Spleen (tissue), 11 donors: Measurements from ENCODE around the gene TRMT61A. TPM values are rescaled to one million over a fixed set of nuclear protein-coding genes. Genes with fewer than 3 reads are reported as not detected.

Experiments
- DNase-seq: peaks from one replicate; pipeline ENCODE4 v3.0.0-alpha.2; 2020
- H3K27ac ChIP-seq, 8 donors: fragments of 200-600 bp; sonication (generic) in 7 of 8; 1 replicate in 4 of 8; 2 replicates in 4 of 8; pipeline versions ENCODE4 v1.5.0 to v1.8.0; 2016 to 2021; ENCODE audit warnings: inconsistent platforms in 4 of 8, mild to moderate bottlenecking in 4 of 8, moderate library complexity in 1 of 8
- H3K27me3 ChIP-seq, 7 donors: fragments of 200-600 bp; sonication (generic) in 6 of 7; replicated peaks in 1 of 7; 1 replicate in 4 of 7; 2 replicates in 3 of 7; pipeline versions ENCODE4 v1.5.0 to v1.8.0; 2016 to 2021; ENCODE audit warnings: inconsistent platforms in 3 of 7, mild to moderate bottlenecking in 1 of 7
- H3K36me3 ChIP-seq, 6 donors: fragments of 200-600 bp; sonication (generic) in 5 of 6; 1 replicate in 4 of 6; 2 replicates in 2 of 6; pipeline versions ENCODE4 v1.5.0 to v1.8.0; 2016 to 2021; ENCODE audit warnings: inconsistent platforms in 2 of 6
- H3K4me1 ChIP-seq, 6 donors: fragments of 200-600 bp; sonication (generic) in 5 of 6; 1 replicate in 3 of 6; 2 replicates in 3 of 6; pipeline versions ENCODE4 v1.5.0 to v1.8.0; 2016 to 2021; ENCODE audit warnings: inconsistent platforms in 3 of 6
- H3K4me3 ChIP-seq, 8 donors: fragments of 200-600 bp; sonication (generic) in 7 of 8; 1 replicate in 4 of 8; 2 replicates in 4 of 8; pipeline versions ENCODE4 v1.5.0 to v1.8.0; 2016 to 2021; ENCODE audit warnings: inconsistent platforms in 4 of 8, mild to moderate bottlenecking in 4 of 8, moderate library complexity in 2 of 8
- H3K9me3 ChIP-seq, 8 donors: fragments of 200-600 bp; sonication (generic) in 7 of 8; 1 replicate in 4 of 8; 2 replicates in 4 of 8; pipeline versions ENCODE4 v1.5.0 to v1.8.0; 2016 to 2021; ENCODE audit warnings: inconsistent platforms in 4 of 8
- CTCF ChIP-seq, 11 experiments: fragments of 200-600 bp in 7 of 11; fragments of 450-650 bp in 4 of 11; sonication (generic) in 4 of 11; IDR thresholded peaks in 8 of 11; conservative IDR thresholded peaks in 3 of 11; 1 replicate in 7 of 11; 2 replicates in 4 of 11; pipeline versions ENCODE4 v1.4.0 to v1.8.0; 2016 to 2021; ENCODE audit warnings: antibody characterized with exemption in 11 of 11, inconsistent platforms in 4 of 11, mild to moderate bottlenecking in 1 of 11
- POLR2A ChIP-seq, 3 donors: fragments of 450-650 bp; IDR thresholded peaks; one replicate each; pipeline ENCODE4 v1.5.1; 2017; ENCODE audit warnings: antibody characterized with exemption in 3 of 3, mild to moderate bottlenecking in 1 of 3
- POLR2AphosphoS5 ChIP-seq, 3 donors: sonication (generic); formaldehyde crosslinking; IDR thresholded peaks; one replicate each; pipeline ENCODE4 v1.5.1; 2017; ENCODE audit warnings: antibody characterized with exemption in 3 of 3
- WGBS, 5 donors: extraction: QIAGEN DNeasy Blood & Tissue Kit in 3 of 5; methylation state at CpG; one replicate each; pipeline versions ENCODE4 v1.1.5 to v1.1.7; 2013 to 2018; 5-methylcytosine and 5-hydroxymethylcytosine counted together
- intact Hi-C: fragments of 100-400 bp; cut with DNase I; formaldehyde crosslinking; loops from one replicate; pipeline ENCODE4 v1.15.0; 2023; ENCODE audit warnings: low total_unique reads
- polyA plus RNA-seq, 3 donors: library from polyadenylated mRNA; stranded (reverse); fragments of 200-250 nt; gene quantifications; one replicate each; pipeline ENCODE4 v1.2.1, GENCODE V29; 2013
- small RNA-seq, 4 donors: library from RNA; depleted of rRNA; stranded (forward); fragments of <200 nt; gene quantifications; one replicate each; pipeline ENCODE3, GENCODE V24; 2016
- total RNA-seq, 7 donors: library from RNA; depleted of rRNA in 3 of 7; stranded (reverse); fragments of >200 nt in 3 of 7; fragmentation: NEBNext Ultra II Directional in 4 of 7; extraction: Animal tissue kit (Norgen Biotek cat#: 25700) in 4 of 7; gene quantifications; one replicate each; pipeline versions ENCODE4 v1.1.0 to v1.2.1, GENCODE V29; 2016 to 2021
- donor health status: healthy with polysubstance abuse.
- donor health status: DM: no; HTN: no; CAD: no; lungs with moderate emphysema.
- donor health status: DM: no; HTN: no; CAD: no.
- donor health status: Bipolar disorder and iron deficiency.
- donor health status: healthy.
- donor health status: DM: no; HTN: no; CAD: no.
- donor health status: DM: yes; HTN: yes; CAD: no.

The TRMT61A gene
- total and polyA plus RNA-seq, 10 donors, result 8.0 to 14.2 (median 9.5) TPM

DNA sequence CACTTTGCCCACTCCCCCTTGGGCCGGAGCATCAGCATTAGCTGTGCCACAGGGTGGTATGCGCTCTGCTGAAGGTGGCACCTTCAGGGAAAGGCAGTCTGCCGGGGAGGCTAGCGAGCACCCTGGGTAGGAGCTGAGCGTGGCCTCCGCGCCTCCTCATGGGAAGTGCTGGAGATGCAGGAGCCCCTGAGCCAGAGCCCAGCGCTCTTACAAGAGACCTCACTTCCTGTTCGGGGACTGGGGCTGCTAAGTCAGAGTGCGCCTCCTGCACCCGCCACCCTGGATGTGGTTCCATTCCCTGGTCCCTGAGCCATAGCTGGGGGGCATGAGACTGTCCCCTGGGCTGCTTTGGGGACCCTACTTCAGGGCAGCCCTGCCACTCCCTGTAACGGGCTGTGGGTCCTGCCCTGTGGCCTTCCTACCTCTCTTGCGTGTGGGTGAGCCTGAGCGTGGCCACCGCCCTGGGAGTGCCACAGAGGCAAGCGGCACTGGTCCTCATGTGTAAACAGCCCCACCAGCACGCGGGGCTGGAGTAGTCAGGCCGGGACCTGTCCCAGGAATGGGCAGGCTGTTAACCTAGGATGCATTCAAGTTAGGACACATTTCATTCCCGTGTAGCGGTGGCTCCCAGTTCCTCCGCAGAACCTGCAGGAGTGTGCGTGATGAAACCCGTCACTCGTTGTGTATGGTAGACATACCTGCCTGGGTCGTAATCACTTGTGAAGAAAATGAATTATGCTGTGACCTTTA is 53.1 kb downstream of the TRMT61A start:
- Histone ChIP-seq H3K27ac (peak overlapping the region in 1 of 8 donors; percentile 28), H3K27me3 (no peaks in the 10 kb centered on the region), H3K36me3 (peaks cover 0 to 70% (median 30%) of the 10 kb centered on the region in 6 donors), H3K9me3 (no peaks in the 10 kb centered on the region), H3K4me1 (peaks cover 0 to 16% (median 8%) of the 10 kb centered on the region in 6 donors), H3K4me3 (no peak overlapping the region)
- WGBS, 5 donors, result 91 to 95% (median 93%) methylated on average over 18 to 26 of the region's 26 CpGs
- DNase-seq, result no peak
- peak in 1 of 3 donors; percentile 32 for TF ChIP-seq POLR2AphosphoS5 (IDR thresholded peaks at IDR 0.05)
- TF ChIP-seq POLR2A (IDR thresholded peaks at IDR 0.05), result no peak
- intact Hi-C loops, result no loop called here

- peaks cover 0 to 70% (median 23%) of the 10 kb centered on the region in 6 donors for H3K36me3 ChIP-seq
- TF ChIP-seq POLR2A (IDR thresholded peaks at IDR 0.05) (no peak), CTCF (IDR thresholded peaks at IDR 0.05 in 8 of 11, conservative IDR thresholded peaks at IDR 0.05 in 3 of 11) (no peak), POLR2AphosphoS5 (IDR thresholded peaks at IDR 0.05) (no peak)
- WGBS, 5 donors, result 86 to 95% (median 90%) methylated on average over 11 of the region's 11 CpGs
- H3K27me3 ChIP-seq, result no peaks in the 10 kb centered on the region
- no peak overlapping the region for H3K4me3 ChIP-seq
- H3K9me3 ChIP-seq, result no peaks in the 10 kb centered on the region
- no peak overlapping the region for H3K27ac ChIP-seq
- DNase-seq, result no peak
- no peaks in the 10 kb centered on the region for H3K4me1 ChIP-seq
- intact Hi-C loops, result no loop called here
Observed at GRCh38 chr14:103584326-103584915, 55.4 kb downstream of the TRMT61A start.

Small RNAs within 50 kb of the gene (small RNA-seq; reads per million reads assigned to genes)
- 0.14 to 17.1 (median 0.39) reads per million in 4 donors for gene RNU4-68P
- 0 reads per million in 4 donors for gene RNU7-160P

Other genes starting within 250 kb of the TRMT61A start
- 100 to 1,000 TPM; 173 to 261 (median 228) TPM for gene EIF5, start 195.0 kb upstream of the TRMT61A start, total RNA-seq
- gene EIF5, start 195.0 kb upstream of the TRMT61A start, polyA plus RNA-seq, result 10 to 100 TPM; 31.9 to 60.0 (median 46.8) TPM
- gene MARK3, start 143.8 kb upstream of the TRMT61A start, total RNA-seq, result 100 to 1,000 TPM in 6 of 7 donors, 10 to 100 TPM in 1; 89.3 to 144 (median 114) TPM
- gene MARK3, start 143.8 kb upstream of the TRMT61A start, polyA plus RNA-seq, result 10 to 100 TPM; 40.4 to 98.7 (median 70.0) TPM
- gene CKB, start 6.4 kb upstream of the TRMT61A start, total RNA-seq, result 10 to 100 TPM in 4 of 7 donors, 1 to 10 TPM in 3; 8.0 to 22.6 (median 10.8) TPM
- gene CKB, start 6.4 kb upstream of the TRMT61A start, polyA plus RNA-seq, result 10 to 100 TPM; 14.3 to 28.4 (median 20.6) TPM
- gene BAG5, start 33.5 kb downstream of the TRMT61A start, total RNA-seq, result 10 to 100 TPM; 29.2 to 42.5 (median 32.5) TPM
- 10 to 100 TPM in 1 of 3 donors, 1 to 10 TPM in 2; 9.3 to 16.0 (median 9.9) TPM for gene BAG5, start 33.5 kb downstream of the TRMT61A start, polyA plus RNA-seq
- gene COA8, start 33.8 kb downstream of the TRMT61A start, total RNA-seq, result 10 to 100 TPM; 15.2 to 26.0 (median 20.4) TPM
- 10 to 100 TPM; 34.1 to 39.5 (median 38.9) TPM for gene COA8, start 33.8 kb downstream of the TRMT61A start, polyA plus RNA-seq
- 100 to 1,000 TPM; 164 to 333 (median 239) TPM for gene KLC1, start 100.0 kb downstream of the TRMT61A start, total RNA-seq
- gene KLC1, start 100.0 kb downstream of the TRMT61A start, polyA plus RNA-seq, result 100 to 1,000 TPM in 1 of 3 donors, 10 to 100 TPM in 2; 54.1 to 126 (median 75.9) TPM
- gene XRCC3, start 186.3 kb downstream of the TRMT61A start, total RNA-seq, result 10 to 100 TPM in 6 of 7 donors, 1 to 10 TPM in 1; 9.5 to 20.4 (median 16.7) TPM
- 10 to 100 TPM in 2 of 3 donors, 1 to 10 TPM in 1; 5.9 to 17.6 (median 11.8) TPM for gene XRCC3, start 186.3 kb downstream of the TRMT61A start, polyA plus RNA-seq
- 10 to 100 TPM; 31.8 to 71.1 (median 47.8) TPM for gene ZFYVE21, start 186.6 kb downstream of the TRMT61A start, total RNA-seq
- 10 to 100 TPM; 21.8 to 51.8 (median 24.2) TPM for gene ZFYVE21, start 186.6 kb downstream of the TRMT61A start, polyA plus RNA-seq